GM12864 (cell line): ENCODE results near the gene BPIFB3.

Experiments
- DNase-seq: peaks from one replicate; pipeline ENCODE4 v3.0.0-alpha.2; 2011; ENCODE audit warnings: low read depth
- H3K4me3 ChIP-seq: 2 replicates; pipeline ENCODE4 v1.5.1; 2011; ENCODE audit warnings: mild to moderate bottlenecking, low read depth, low read length, control low read depth
- CTCF ChIP-seq: IDR thresholded peaks from 2 replicates; pipeline ENCODE4 v1.5.1; 2011; ENCODE audit warnings: low read depth, mild to moderate bottlenecking, moderate library complexity, low read length, control low read depth, inconsistent platforms; ENCODE audit errors: missing control alignments

The BPIFB3 gene

GRCh38 chr20:33059136-33059535 lies 5.4 kb downstream of the BPIFB3 start:
- no peak for DNase-seq
- H3K4me3 ChIP-seq = no peak overlapping the region
- TF ChIP-seq CTCF = no peak

GRCh38 chr20:33059741-33060390 lies 6.2 kb downstream of the BPIFB3 start:
- no peak for TF ChIP-seq CTCF
- H3K4me3 ChIP-seq = no peak overlapping the region
- no peak for DNase-seq

GRCh38 chr20:33061658-33062028 lies 7.9 kb downstream of the BPIFB3 start:
- no peak for DNase-seq
- TF ChIP-seq CTCF = no peak
- no peak overlapping the region for H3K4me3 ChIP-seq

GRCh38 chr20:33062105-33062824 lies 8.6 kb downstream of the BPIFB3 start:
- no peak for DNase-seq
- H3K4me3 ChIP-seq = no peak overlapping the region
- TF ChIP-seq CTCF = no peak

GRCh38 chr20:33062825-33063149 lies 9.1 kb downstream of the BPIFB3 start:
- TF ChIP-seq CTCF = no peak
- H3K4me3 ChIP-seq = no peak overlapping the region
- DNase-seq = no peak

GRCh38 chr20:33063271-33063670 lies 9.6 kb downstream of the BPIFB3 start:
- no peak for TF ChIP-seq CTCF
- DNase-seq = no peak
- no peak overlapping the region for H3K4me3 ChIP-seq
